GM12878 (cell line): ENCODE measurements around the gene KLRG1. TPM values are rescaled to one million over a fixed set of nuclear protein-coding genes. Genes with fewer than 3 reads are reported as not detected.

ENCODE experiments used
- ATAC-seq: fragments of 200-7000 bp; cut with Tn5 transposase; 3 replicates; pipeline ENCODE4 v1.9.1; 2020; ENCODE audit warnings: mild to moderate bottlenecking, moderate library complexity
- BruUV-seq: library from RNA; stranded (reverse); fragments of 400-500 nt; replicated peaks from 2 replicates; lab custom pipeline; 2021; lab: Mats Ljungman, UMichigan
- CTCF ChIA-PET: fragments of 300-600 bp; sonication (Branson Sonifier 250); formaldehyde crosslinking; extraction: SDS; loops from one replicate; lab custom pipeline; 2021; ENCODE audit warnings: inconsistent platforms; lab: Yijun Ruan, JAX
- POLR2A ChIA-PET: fragments of 350-600 bp; formaldehyde crosslinking; extraction: SDS; loops from one replicate; lab custom pipeline; 2021; ENCODE audit warnings: inconsistent platforms; lab: Charles Lee
- RAD21 ChIA-PET: fragments of 300-600 bp; sonication (Branson Sonifier 250); formaldehyde crosslinking; loops from one replicate; lab custom pipeline; 2023; ENCODE audit warnings: antibody characterized with exemption; ENCODE audit not compliant: unreplicated experiment; lab: Charles Lee
- SMC1A ChIA-PET: fragments of 300-600 bp; sonication (Branson Sonifier 250); formaldehyde crosslinking; loops from one replicate; lab custom pipeline; 2023; ENCODE audit not compliant: unreplicated experiment, uncharacterized antibody; lab: Charles Lee
- DNase-seq: peaks from one replicate; pipeline ENCODE4 v3.0.0-alpha.2; 2011; ENCODE audit warnings: low read depth, low spot score
- FAIRE-seq: peaks from 3 replicates; lab custom pipeline; 2011; peaks lifted over from hg19 to GRCh38; lab: Jason Lieb, UNC
- H2AFZ ChIP-seq: 2 replicates; pipeline ENCODE4 v1.6.0; 2011; ENCODE audit warnings: low read depth, low read length, control low read depth; ENCODE audit not compliant: control insufficient read depth
- H3K27ac ChIP-seq: 2 replicates; pipeline ENCODE4 v1.5.1; 2011; ENCODE audit warnings: control low read depth; ENCODE audit not compliant: control insufficient read depth, insufficient read depth
- H3K27me3 ChIP-seq, 2 experiments: replicated peaks in 1 of 2; 2 replicates each; pipeline versions ENCODE4 v1.6.0 to v1.6.1; 2011; ENCODE audit warnings: low read length in 1 of 2; ENCODE audit not compliant: control insufficient read depth in 2 of 2, insufficient read depth in 2 of 2
- H3K36me3 ChIP-seq, 2 experiments: 2 replicates each; pipeline ENCODE4 v1.5.1; 2011; ENCODE audit warnings: low read length in 1 of 2; ENCODE audit not compliant: control insufficient read depth in 2 of 2, insufficient read depth in 2 of 2
- H3K4me1 ChIP-seq: 2 replicates; pipeline ENCODE4 v1.6.1; 2011; ENCODE audit warnings: mild to moderate bottlenecking, low read length, moderate library complexity, mixed read lengths; ENCODE audit not compliant: control insufficient read depth, insufficient read depth
- H3K4me2 ChIP-seq: 2 replicates; pipeline ENCODE4 v1.6.0; 2011; ENCODE audit warnings: control low read depth; ENCODE audit not compliant: control insufficient read depth, insufficient read depth
- H3K4me3 ChIP-seq: fragments of 200-600 bp; sonication (generic); 2 replicates; pipeline ENCODE4 v1.5.1; 2016
- H3K79me2 ChIP-seq: 2 replicates; pipeline ENCODE4 v1.6.0; 2011; ENCODE audit warnings: low read length; ENCODE audit not compliant: control insufficient read depth, insufficient read depth
- H3K9ac ChIP-seq: 2 replicates; pipeline ENCODE4 v1.8.0; 2011; ENCODE audit warnings: low read length, control low read depth, mixed read lengths; ENCODE audit not compliant: control insufficient read depth, insufficient read depth
- H3K9me3 ChIP-seq: replicated peaks from 3 replicates; pipeline ENCODE4 v1.5.1; 2011; ENCODE audit warnings: mild to moderate bottlenecking, low read length; ENCODE audit not compliant: control insufficient read depth, insufficient read depth
- H4K20me1 ChIP-seq: 2 replicates; pipeline ENCODE4 v1.6.0; 2011; ENCODE audit not compliant: control insufficient read depth, insufficient read depth
- CBX3 ChIP-seq: fragments of 200-600 bp; sonication (generic); IDR thresholded peaks from 2 replicates; pipeline ENCODE4 v1.6.1; 2016; ENCODE audit warnings: low read depth, borderline replicate concordance
- HDAC6 ChIP-seq: fragments of 200-600 bp; sonication (generic); IDR thresholded peaks from one replicate; pipeline ENCODE4 v1.8.0; 2017; ENCODE audit warnings: antibody characterized with exemption; ENCODE audit not compliant: unreplicated experiment
- MTA3 ChIP-seq: IDR thresholded peaks from 2 replicates; pipeline ENCODE4 v1.6.1; 2012; ENCODE audit warnings: low read length, inconsistent platforms, borderline replicate concordance
- NBN ChIP-seq: fragments of 450-650 bp; IDR thresholded peaks from 2 replicates; pipeline ENCODE4 v1.6.1; 2016
- NFYA ChIP-seq: IDR thresholded peaks from 2 replicates; pipeline ENCODE4 v1.6.1; 2011; ENCODE audit warnings: low read depth, mild to moderate bottlenecking, low read length, improper control_type of control experiment, borderline replicate concordance
- PAX8 ChIP-seq: fragments of 450-650 bp; IDR thresholded peaks from 2 replicates; pipeline ENCODE4 v1.6.1; 2017; ENCODE audit warnings: mild to moderate bottlenecking, moderate library complexity
- PKNOX1 ChIP-seq: fragments of 450-650 bp; IDR thresholded peaks from 2 replicates; pipeline ENCODE4 v1.6.1; 2016; ENCODE audit warnings: mild to moderate bottlenecking
- RUNX3 ChIP-seq: IDR thresholded peaks from 2 replicates; pipeline ENCODE4 v1.6.1; 2012; ENCODE audit warnings: low read length, inconsistent platforms
- TCF7 ChIP-seq: IDR thresholded peaks from 2 replicates; pipeline ENCODE4 v1.6.1; 2014; ENCODE audit warnings: antibody characterized with exemption, borderline replicate concordance
- YBX1 ChIP-seq: fragments of 450-650 bp; IDR thresholded peaks from 2 replicates; pipeline ENCODE4 v1.6.1; 2016; ENCODE audit warnings: antibody characterized with exemption
- WGBS: methylation state at CpG from one replicate; pipeline ENCODE4 v1.1.6; 2016; ENCODE audit warnings: low lambda C conversion rate; ENCODE audit not compliant: insufficient replicate concordance, insufficient coverage; ENCODE audit errors: missing lambda C conversion rate; 5-methylcytosine and 5-hydroxymethylcytosine counted together
- in situ Hi-C: fragments of 300-500 bp; cut with MboI; formaldehyde crosslinking; loops from 9 replicates; pipeline ENCODE4 v1.14.3; 2018; ENCODE audit warnings: mixed read lengths
- intact Hi-C: fragments of 100-400 bp; cut with micrococcal nuclease; formaldehyde crosslinking; loops from one replicate; pipeline ENCODE4 v1.14.2; 2022; ENCODE audit not compliant: unreplicated experiment
- polyA plus RNA-seq, 11 experiments: library from polyadenylated mRNA; depleted of rRNA in 4 of 11; unstranded in 6 of 11; stranded (reverse) in 5 of 11; fragments of >200 nt; fragmentation: Nextera tagmentation in 4 of 11; fragmentation: Illumina TruSeq in 1 of 11; extraction: Ambion mirVana in 4 of 11; extraction: Trizol in 1 of 11; gene quantifications; 1 replicate in 1 of 11; 2 replicates in 10 of 11; pipeline versions ENCODE4 v1.2.1 to v1.2.3, GENCODE V29; 2011 to 2016; ENCODE audit warnings: inconsistent platforms in 2 of 11, missing spikeins in 2 of 11, low read depth in 1 of 11
- total RNA-seq, 4 experiments: library from RNA; depleted of rRNA in 3 of 4; stranded (reverse); fragments of >200 nt in 3 of 4; fragmentation: Illumina TruSeq in 1 of 4; extraction: Trizol in 1 of 4; gene quantifications; 2 replicates each; pipeline versions ENCODE4 v1.2.1 to v1.2.3, GENCODE V29; 2013 to 2021
- TF ChIP-seq, protein P1 (sequence below): IDR thresholded peaks from 2 replicates; pipeline ENCODE4 v1.6.1; 2011; ENCODE audit warnings: low read depth, mild to moderate bottlenecking, low read length, moderate library complexity, borderline replicate concordance; ENCODE audit errors: extremely low read depth
- TF ChIP-seq, protein P2 (sequence below): fragments of 150-350 bp; IDR thresholded peaks from 2 replicates; pipeline ENCODE4 v1.6.1; 2016; ENCODE audit warnings: low read depth, low read length

KLRG1 gene
- total and polyA plus RNA-seq, 10 of the 15 experiments (the other 5 are each of a cell fraction or from before 2014, with no cell fraction given): 2.3 to 6.5 (median 3.9) TPM

- Histone ChIP-seq H3K27me3 (no peaks in the 10 kb centered on the region), H3K9ac (no peak overlapping the region), H3K27ac (no peak overlapping the region), H4K20me1 (no peaks in the 10 kb centered on the region), H2AFZ (no peak overlapping the region), H3K4me1 (peaks cover 5% of the 10 kb centered on the region; the same call in 1 of the 2 replicates), H3K36me3 (no peaks in the 10 kb centered on the region), H3K4me2 (no peak overlapping the region), H3K79me2 (peaks cover 9% of the 10 kb centered on the region), H3K4me3 (no peak overlapping the region), H3K9me3 (no peaks in the 10 kb centered on the region; the same call in 2 of the 3 replicates)
- intact Hi-C loops: loop anchor here (5.0 kb wide), 1 partner anchor 272 kb away; no protein-coding TSS in a partner anchor
- ChIA-PET SMC1A (interaction anchor here (1.0 kb wide), 1 partner anchor 85 kb away, joined by 3 read pairs; no protein-coding TSS in a partner anchor), CTCF (interaction anchor here (0.6 kb wide), 1 partner anchor 16 kb away, joined by 3 read pairs; no protein-coding TSS in a partner anchor), RAD21 (no interaction called here), POLR2A (no interaction called here)
- 87% methylated on average over 8 of the region's 8 CpGs for WGBS
- ATAC-seq: no peak
- no peak for DNase-seq
- TF ChIP-seq RUNX3 (no peak), HDAC6 (no peak), PAX8 (no peak), NBN (no peak), MTA3 (no peak), CBX3 (no peak), NFYA (no peak), PKNOX1 (no peak), TCF7 (no peak), YBX1 (no peak)
- TF ChIP-seq, protein P1, sequence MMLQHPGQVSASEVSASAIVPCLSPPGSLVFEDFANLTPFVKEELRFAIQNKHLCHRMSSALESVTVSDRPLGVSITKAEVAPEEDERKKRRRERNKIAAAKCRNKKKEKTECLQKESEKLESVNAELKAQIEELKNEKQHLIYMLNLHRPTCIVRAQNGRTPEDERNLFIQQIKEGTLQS: no peak
- TF ChIP-seq, protein P2, sequence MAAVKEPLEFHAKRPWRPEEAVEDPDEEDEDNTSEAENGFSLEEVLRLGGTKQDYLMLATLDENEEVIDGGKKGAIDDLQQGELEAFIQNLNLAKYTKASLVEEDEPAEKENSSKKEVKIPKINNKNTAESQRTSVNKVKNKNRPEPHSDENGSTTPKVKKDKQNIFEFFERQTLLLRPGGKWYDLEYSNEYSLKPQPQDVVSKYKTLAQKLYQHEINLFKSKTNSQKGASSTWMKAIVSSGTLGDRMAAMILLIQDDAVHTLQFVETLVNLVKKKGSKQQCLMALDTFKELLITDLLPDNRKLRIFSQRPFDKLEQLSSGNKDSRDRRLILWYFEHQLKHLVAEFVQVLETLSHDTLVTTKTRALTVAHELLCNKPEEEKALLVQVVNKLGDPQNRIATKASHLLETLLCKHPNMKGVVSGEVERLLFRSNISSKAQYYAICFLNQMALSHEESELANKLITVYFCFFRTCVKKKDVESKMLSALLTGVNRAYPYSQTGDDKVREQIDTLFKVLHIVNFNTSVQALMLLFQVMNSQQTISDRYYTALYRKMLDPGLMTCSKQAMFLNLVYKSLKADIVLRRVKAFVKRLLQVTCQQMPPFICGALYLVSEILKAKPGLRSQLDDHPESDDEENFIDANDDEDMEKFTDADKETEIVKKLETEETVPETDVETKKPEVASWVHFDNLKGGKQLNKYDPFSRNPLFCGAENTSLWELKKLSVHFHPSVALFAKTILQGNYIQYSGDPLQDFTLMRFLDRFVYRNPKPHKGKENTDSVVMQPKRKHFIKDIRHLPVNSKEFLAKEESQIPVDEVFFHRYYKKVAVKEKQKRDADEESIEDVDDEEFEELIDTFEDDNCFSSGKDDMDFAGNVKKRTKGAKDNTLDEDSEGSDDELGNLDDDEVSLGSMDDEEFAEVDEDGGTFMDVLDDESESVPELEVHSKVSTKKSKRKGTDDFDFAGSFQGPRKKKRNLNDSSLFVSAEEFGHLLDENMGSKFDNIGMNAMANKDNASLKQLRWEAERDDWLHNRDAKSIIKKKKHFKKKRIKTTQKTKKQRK: no peak
- FAIRE-seq: no peak
- no TSS peak for BruUV-seq
- in situ Hi-C loops: loop anchor here (5.0 kb wide), 1 partner anchor 88 kb away; no protein-coding TSS in a partner anchor
These were observed 35.5 kb upstream of the KLRG1 start for GRCh38 chr12:8953773-8954402.
